Endothelial cell of umbilical vein (primary cell): ENCODE measurements around the gene PIK3CG. TPM values are rescaled to one million over a fixed set of nuclear protein-coding genes. Genes with fewer than 3 reads are reported as not detected.

ENCODE experiments used
- BruUV-seq: library from RNA; stranded (reverse); fragments of 400-500 nt; replicated peaks from 2 replicates; lab custom pipeline; 2021; lab: Mats Ljungman, UMichigan
- CTCF ChIA-PET: fragments of 300-600, 350-600 bp; sonication (Branson Sonifier 250); formaldehyde crosslinking; loops from one replicate; lab custom pipeline; 2021; ENCODE audit warnings: antibody characterized with exemption, inconsistent platforms; lab: Charles Lee
- POLR2A ChIA-PET: fragments of 300-600, 350-600 bp; sonication (Branson Sonifier 250); formaldehyde crosslinking; loops from one replicate; lab custom pipeline; 2021; ENCODE audit warnings: antibody characterized with exemption, inconsistent platforms; lab: Charles Lee
- DNase-seq: peaks from one replicate; pipeline ENCODE4 v3.0.0-alpha.2; 2011; ENCODE audit warnings: low read depth, low spot score
- FAIRE-seq: peaks from 2 replicates; lab custom pipeline; 2011; peaks lifted over from hg19 to GRCh38; lab: Jason Lieb, UNC
- H2AFZ ChIP-seq: 2 replicates; pipeline ENCODE4 v1.6.0; 2012; ENCODE audit warnings: low read depth, low read length, control low read depth, inconsistent platforms
- H3K27ac ChIP-seq: 2 replicates; pipeline ENCODE4 v1.5.1; 2011; ENCODE audit warnings: low read depth, mild to moderate bottlenecking, control low read depth, low read length, moderate library complexity; ENCODE audit not compliant: insufficient read depth
- H3K27me3 ChIP-seq, 2 experiments: 2 replicates each; pipeline versions ENCODE4 v1.6.0 to v1.6.1; 2011; ENCODE audit warnings: low read length in 2 of 2, mixed read lengths in 1 of 2; ENCODE audit not compliant: control insufficient read depth in 2 of 2, insufficient read depth in 2 of 2
- H3K36me3 ChIP-seq, 2 experiments: 2 replicates in 1 of 2; 3 replicates in 1 of 2; pipeline ENCODE4 v1.5.1; 2011; ENCODE audit warnings: low read length in 2 of 2, mild to moderate bottlenecking in 1 of 2, moderate library complexity in 1 of 2; ENCODE audit not compliant: control insufficient read depth in 2 of 2, insufficient read depth in 2 of 2; ENCODE audit errors: extremely low read depth in 1 of 2
- H3K4me1 ChIP-seq: 3 replicates; pipeline ENCODE4 v1.5.1; 2011; ENCODE audit warnings: mild to moderate bottlenecking, low read length; ENCODE audit not compliant: control insufficient read depth, insufficient read depth; ENCODE audit errors: extremely low read depth
- H3K4me2 ChIP-seq: 2 replicates; pipeline ENCODE4 v1.6.1; 2011; ENCODE audit warnings: low read length, control low read depth, mixed read lengths; ENCODE audit not compliant: insufficient read depth
- H3K4me3 ChIP-seq, 3 experiments: fragments of 200-600 bp in 1 of 3; sonication (generic), shearing (Covaris generic) in 1 of 3; replicated peaks in 1 of 3; 2 replicates each; pipeline ENCODE4 v1.5.1; 2011 to 2016; ENCODE audit warnings: control low read depth in 3 of 3, low read length in 3 of 3, mild to moderate bottlenecking in 2 of 3, inconsistent platforms in 1 of 3, low read depth in 1 of 3, moderate library complexity in 1 of 3; ENCODE audit not compliant: insufficient read depth in 1 of 3
- H3K79me2 ChIP-seq: 2 replicates; pipeline ENCODE4 v1.6.0; 2012; ENCODE audit warnings: low read length, inconsistent platforms; ENCODE audit not compliant: control insufficient read depth, insufficient read depth
- H3K9ac ChIP-seq: replicated peaks from 2 replicates; pipeline ENCODE3; 2011; ENCODE audit warnings: low read length, control low read depth; ENCODE audit not compliant: insufficient read depth; ENCODE audit errors: extremely low read depth
- H3K9me1 ChIP-seq: replicated peaks from 3 replicates; pipeline ENCODE4 v1.6.0; 2011; ENCODE audit warnings: mild to moderate bottlenecking, low read length; ENCODE audit not compliant: control insufficient read depth, insufficient read depth; ENCODE audit errors: extremely low read depth
- H3K9me3 ChIP-seq: replicated peaks from 2 replicates; pipeline ENCODE4 v1.5.1; 2012; ENCODE audit warnings: low read length, inconsistent platforms; ENCODE audit not compliant: control insufficient read depth, insufficient read depth
- H4K20me1 ChIP-seq: replicated peaks from 2 replicates; pipeline ENCODE3; 2011; ENCODE audit warnings: mild to moderate bottlenecking, low read length; ENCODE audit not compliant: control insufficient read depth, insufficient read depth; ENCODE audit errors: extremely low read depth
- CTCF ChIP-seq, 2 donors: IDR thresholded peaks; 1 replicate in 1 of 2; 2 replicates in 1 of 2; pipeline ENCODE4 v1.5.1; 2011; ENCODE audit warnings: low read length in 2 of 2, mild to moderate bottlenecking in 2 of 2, moderate library complexity in 2 of 2, control low read depth in 1 of 2, inconsistent platforms in 1 of 2, low read depth in 1 of 2; ENCODE audit not compliant: insufficient read depth in 1 of 2; ENCODE audit errors: extremely low read depth in 1 of 2
- EZH2 ChIP-seq: IDR thresholded peaks from 2 replicates; pipeline ENCODE4 v1.6.1; 2012; ENCODE audit warnings: borderline replicate concordance, low read depth, mild to moderate bottlenecking, moderate library complexity, low read length, inconsistent platforms; ENCODE audit not compliant: severe bottlenecking
- FOS ChIP-seq: IDR thresholded peaks from 2 replicates; pipeline ENCODE4 v1.6.1; 2011; ENCODE audit warnings: mild to moderate bottlenecking, low read length, moderate library complexity, borderline replicate concordance; ENCODE audit not compliant: insufficient read depth
- GATA2 ChIP-seq: IDR thresholded peaks from 2 replicates; pipeline ENCODE4 v1.7.0; 2011; ENCODE audit warnings: low read depth, mild to moderate bottlenecking, moderate library complexity, mixed read lengths, low read length; ENCODE audit not compliant: insufficient read length, insufficient read depth
- JUN ChIP-seq: IDR thresholded peaks from 2 replicates; pipeline ENCODE4 v1.6.1; 2011; ENCODE audit warnings: borderline replicate concordance, low read depth; ENCODE audit not compliant: insufficient read length, insufficient read depth
- MAX ChIP-seq: IDR thresholded peaks from 2 replicates; pipeline ENCODE4 v1.6.1; 2011; ENCODE audit not compliant: insufficient read depth, insufficient read length
- MYC ChIP-seq: IDR thresholded peaks from one replicate; pipeline ENCODE4 v1.6.1; 2011; ENCODE audit warnings: mild to moderate bottlenecking, low read depth, low read length
- POLR2A ChIP-seq: IDR thresholded peaks from 2 replicates; pipeline ENCODE4 v1.6.1; 2012; ENCODE audit warnings: low read depth, mild to moderate bottlenecking, control low read depth, low read length
- POLR2AphosphoS5 ChIP-seq: IDR thresholded peaks from 2 replicates; pipeline ENCODE4 v1.6.1; 2012; ENCODE audit warnings: low read depth, mild to moderate bottlenecking, control low read depth, low read length, moderate library complexity; ENCODE audit not compliant: insufficient read depth
- dilution Hi-C: fragments of 300-500 bp; cut with MboI; formaldehyde crosslinking; loops from one replicate; pipeline ENCODE4 v1.15.0; 2019; ENCODE audit warnings: low sequenced_read_pairs; ENCODE audit not compliant: extremely low pct_ligation_motif_present
- intact Hi-C: fragments of 100-400 bp; cut with micrococcal nuclease; formaldehyde crosslinking; loops from one replicate; pipeline ENCODE4 v1.10.0; 2022
- polyA plus RNA-seq, 4 experiments: library from polyadenylated mRNA; depleted of rRNA in 3 of 4; stranded (reverse) in 3 of 4; unstranded in 1 of 4; fragments of >200 nt; gene quantifications; 2 replicates each; pipeline versions ENCODE4 v1.2.1 to v1.2.3, GENCODE V29; 2011 to 2012; ENCODE audit warnings: missing spikeins in 1 of 4
- total RNA-seq: library from RNA; stranded (reverse); gene quantifications from 2 replicates; pipeline ENCODE4 v1.2.3, GENCODE V29; 2021

PIK3CG gene
- total and polyA plus RNA-seq, 2 donors (not counting 3 experiments of a cell fraction or from before 2014, with no cell fraction given), result 1.2 to 6.2 TPM

GRCh38 chr7:106875508-106875907 is 10.4 kb downstream of the PIK3CG start:
- no peaks in the 10 kb centered on the region for H3K9me1 ChIP-seq
- DNase-seq (no peak), FAIRE-seq (no peak)
- H2AFZ ChIP-seq, result no peak overlapping the region
- H3K36me3 ChIP-seq, result no peaks in the 10 kb centered on the region
- H3K9ac ChIP-seq, result no peak overlapping the region
- POLR2A ChIA-PET, result no interaction called here
- H3K27ac ChIP-seq, result no peak overlapping the region
- no peak for TF ChIP-seq POLR2A
- BruUV-seq, result no TSS peak
- H3K4me3 ChIP-seq, result no peak overlapping the region
- intact Hi-C loops (no loop called here), dilution Hi-C loops (no loop called here)
- H3K9me3 ChIP-seq, result no peaks in the 10 kb centered on the region
- no peaks in the 10 kb centered on the region for H4K20me1 ChIP-seq
- H3K27me3 ChIP-seq, result no peaks in the 10 kb centered on the region
- H3K79me2 ChIP-seq, result no peaks in the 10 kb centered on the region
- CTCF ChIA-PET, result no interaction called here
- H3K4me1 ChIP-seq, result peaks cover 6% of the 10 kb centered on the region
- no peak overlapping the region for H3K4me2 ChIP-seq

GRCh38 chr7:106878748-106879439 is 13.8 kb downstream of the PIK3CG start:
- no TSS peak for BruUV-seq
- intact Hi-C loops (no loop called here), dilution Hi-C loops (no loop called here)
- Histone ChIP-seq H3K36me3 (no peaks in the 10 kb centered on the region), H3K4me1 (no peaks in the 10 kb centered on the region), H3K27me3 (no peaks in the 10 kb centered on the region), H3K9me1 (no peaks in the 10 kb centered on the region), H3K9ac (no peak overlapping the region), H2AFZ (no peak overlapping the region), H3K79me2 (no peaks in the 10 kb centered on the region), H3K27ac (no peak overlapping the region), H4K20me1 (no peaks in the 10 kb centered on the region), H3K4me3 (no peak overlapping the region), H3K9me3 (no peaks in the 10 kb centered on the region), H3K4me2 (no peak overlapping the region)
- DNase-seq (no peak), FAIRE-seq (no peak)
- POLR2A ChIA-PET, result no interaction called here
- TF ChIP-seq JUN, result no peak
- TF ChIP-seq CTCF (IDR thresholded peaks at IDR 0.05; ENCODE audit: extremely low read depth in 1 of 2, insufficient read depth in 1 of 2, low read depth in 1 of 2, low read length in 2 of 2), result no peak
- TF ChIP-seq MYC, result no peak
- TF ChIP-seq GATA2, result no peak
- TF ChIP-seq POLR2AphosphoS5, result no peak
- no peak for TF ChIP-seq MAX
- TF ChIP-seq EZH2, result no peak
- no peak for TF ChIP-seq POLR2A
- no peak for TF ChIP-seq FOS
- CTCF ChIA-PET, result no interaction called here
